K562 (cell line): Measurements from ENCODE around the gene ZCWPW1. TPM values are rescaled to one million over a fixed set of nuclear protein-coding genes. Genes with fewer than 3 reads are reported as not detected.
A peak's percentile ranks its signal among the peaks of the same experiment; 100 is the strongest.

Experiments
- ATAC-seq: fragments of 200-7000 bp; cut with Tn5 transposase; 3 replicates; pipeline ENCODE4 v1.9.1; 2020; ENCODE audit warnings: moderate library complexity
- BruUV-seq: library from RNA; stranded (reverse); fragments of 400-500 nt; replicated peaks from 2 replicates; lab custom pipeline; 2021; lab: Mats Ljungman, UMichigan
- CTCF ChIA-PET: fragments of 300-600 bp; formaldehyde crosslinking; extraction: SDS; loops from one replicate; lab custom pipeline; 2021; ENCODE audit warnings: low intra/inter-chr PET ratio; lab: Yijun Ruan, JAX
- POLR2A ChIA-PET: fragments of 300-600, 350-650 bp; sonication (Branson Sonifier 250); formaldehyde crosslinking; extraction: SDS; loops from one replicate; lab custom pipeline; 2021; ENCODE audit warnings: antibody characterized with exemption, inconsistent platforms; lab: Yijun Ruan, JAX
- DNase-seq, 4 experiments: peaks; one replicate each; pipeline versions ENCODE4 v3.0.0 to v3.0.0-alpha.2; 2011 to 2018; ENCODE audit warnings: low spot score in 3 of 4, mixed read lengths in 3 of 4; ENCODE audit errors: extremely low read depth in 1 of 4
- FAIRE-seq: peaks from 2 replicates; lab custom pipeline; 2011; peaks lifted over from hg19 to GRCh38; lab: Jason Lieb, UNC
- H2AFZ ChIP-seq: 2 replicates; pipeline ENCODE4 v1.6.0; 2011; ENCODE audit warnings: low read depth, low read length, control low read depth, inconsistent platforms
- H3K27ac ChIP-seq: fragments of 200-600 bp; 3 replicates; pipeline ENCODE4 v1.8.0; 2011; ENCODE audit warnings: low read depth, mild to moderate bottlenecking, control low read depth, inconsistent platforms, low read length, moderate library complexity, mixed read lengths; ENCODE audit errors: extremely low read depth
- H3K27me3 ChIP-seq, 2 experiments: fragments of 300-600 bp in 1 of 2; 2 replicates in 1 of 2; 3 replicates in 1 of 2; pipeline versions ENCODE4 v1.6.0 to v1.8.0; 2011; ENCODE audit warnings: inconsistent platforms in 2 of 2, low read length in 2 of 2, mild to moderate bottlenecking in 1 of 2, mixed read lengths in 1 of 2, moderate library complexity in 1 of 2; ENCODE audit not compliant: control insufficient read depth in 2 of 2, insufficient read depth in 2 of 2
- H3K36me3 ChIP-seq: fragments of 300-600 bp; 3 replicates; pipeline ENCODE4 v1.8.0; 2011; ENCODE audit warnings: mild to moderate bottlenecking, low read length, inconsistent platforms; ENCODE audit not compliant: control insufficient read depth, insufficient read depth
- H3K4me1 ChIP-seq, 2 experiments: fragments of 200-600 bp in 1 of 2; replicated peaks in 1 of 2; 2 replicates in 1 of 2; 3 replicates in 1 of 2; pipeline versions ENCODE4 v1.5.1 to v1.8.0; 2011; ENCODE audit warnings: inconsistent platforms in 2 of 2, low read length in 2 of 2, mild to moderate bottlenecking in 1 of 2, mixed read lengths in 1 of 2, moderate library complexity in 1 of 2; ENCODE audit not compliant: control insufficient read depth in 2 of 2, insufficient read depth in 2 of 2
- H3K4me2 ChIP-seq: 2 replicates; pipeline ENCODE4 v1.6.1; 2011; ENCODE audit warnings: low read length, control low read depth, inconsistent platforms, mixed read lengths; ENCODE audit not compliant: insufficient read depth
- H3K4me3 ChIP-seq: fragments of 200-600 bp; sonication (generic), shearing (Covaris generic); 2 replicates; pipeline ENCODE4 v1.5.1; 2016; ENCODE audit warnings: control low read depth, inconsistent platforms
- H3K79me2 ChIP-seq: fragments of 200-600 bp; 3 replicates; pipeline ENCODE4 v1.8.0; 2011; ENCODE audit warnings: low read length, inconsistent platforms; ENCODE audit not compliant: control insufficient read depth, insufficient read depth
- H3K9ac ChIP-seq, 2 experiments: 2 replicates each; pipeline versions ENCODE4 v1.6.0 to v1.6.1; 2011; ENCODE audit warnings: low read depth in 2 of 2, low read length in 2 of 2, control low read depth in 1 of 2, inconsistent platforms in 1 of 2, mild to moderate bottlenecking in 1 of 2, mixed read lengths in 1 of 2; ENCODE audit not compliant: insufficient read depth in 1 of 2
- H3K9me1 ChIP-seq: one replicate; pipeline ENCODE4 v1.6.0; 2011; ENCODE audit warnings: inconsistent platforms, mild to moderate bottlenecking, low read length, moderate library complexity; ENCODE audit not compliant: control insufficient read depth, insufficient read depth
- H3K9me3 ChIP-seq: replicated peaks from 2 replicates; pipeline ENCODE4 v1.5.1; 2011; ENCODE audit warnings: low read depth, low read length, inconsistent platforms; ENCODE audit not compliant: control insufficient read depth, insufficient read depth
- H4K20me1 ChIP-seq: replicated peaks from 2 replicates; pipeline ENCODE4 v1.6.1; 2011; ENCODE audit warnings: low read length, inconsistent platforms, mixed read lengths; ENCODE audit not compliant: control insufficient read depth, insufficient read depth
- CREB5 ChIP-seq: fragments of 250-450 bp; sonication (Bioruptor Pico); IDR thresholded peaks from 2 replicates; pipeline ENCODE4 v1.5.0; 2020; ENCODE audit warnings: mild to moderate bottlenecking
- CTBP1 ChIP-seq: fragments of 450-650 bp; IDR thresholded peaks from 2 replicates; pipeline ENCODE4 v1.6.1; 2016; ENCODE audit warnings: borderline replicate concordance
- FIP1L1 ChIP-seq: fragments of 200-400 bp; formaldehyde crosslinking; IDR thresholded peaks from 2 replicates; pipeline ENCODE4 v1.6.1; 2018; ENCODE audit warnings: mild to moderate bottlenecking, low read depth, low read length; ENCODE audit not compliant: poor library complexity, severe bottlenecking
- FUS ChIP-seq: fragments of 200-400 bp; formaldehyde crosslinking; optimal IDR thresholded peaks from 2 replicates; pipeline ENCODE3; 2017; ENCODE audit warnings: low read depth, low read length
- PATZ1 ChIP-seq: fragments of 250-450 bp; sonication (Bioruptor Pico); IDR thresholded peaks from 2 replicates; pipeline ENCODE4 v1.5.0; 2020; ENCODE audit warnings: mild to moderate bottlenecking, borderline replicate concordance
- POLR2B ChIP-seq: fragments of 450-650 bp; IDR thresholded peaks from 2 replicates; pipeline ENCODE4 v1.6.1; 2018; ENCODE audit warnings: low read depth; ENCODE audit not compliant: partially characterized antibody
- SMC3 ChIP-seq: conservative IDR thresholded peaks from 2 replicates; pipeline ENCODE4 v1.6.1; 2011; ENCODE audit warnings: low read depth, low read length, improper control_type of control experiment; ENCODE audit not compliant: insufficient read depth
- STAT6 ChIP-seq: sonication (generic); formaldehyde crosslinking; IDR thresholded peaks from 2 replicates; pipeline ENCODE4 v1.8.1; 2023; ENCODE audit warnings: mild to moderate bottlenecking, missing genetic modification reagents
- TBP ChIP-seq: optimal IDR thresholded peaks from 2 replicates; pipeline ENCODE3; 2011; ENCODE audit warnings: low read depth, low read length, improper control_type of control experiment
- TRIM28 ChIP-seq: fragments of 450-650 bp; IDR thresholded peaks from 2 replicates; pipeline ENCODE4 v1.6.1; 2017
- ZC3H4 ChIP-seq: sonication (generic); formaldehyde crosslinking; IDR thresholded peaks from 2 replicates; pipeline ENCODE4 v1.9.0; 2021; ENCODE audit warnings: missing genetic modification reagents, borderline replicate concordance
- ZNF184 ChIP-seq: sonication (generic); formaldehyde crosslinking; IDR thresholded peaks from 2 replicates; pipeline ENCODE4 v1.5.0; 2020; ENCODE audit warnings: missing genetic modification reagents
- ZNF280B ChIP-seq: fragments of 250-450 bp; sonication (Bioruptor Pico); IDR thresholded peaks from 2 replicates; pipeline ENCODE4 v1.5.1; 2021; ENCODE audit warnings: mild to moderate bottlenecking
- ZNF324 ChIP-seq: fragments of 250-450 bp; sonication (Bioruptor Pico); IDR thresholded peaks from 2 replicates; pipeline ENCODE4 v1.4.0; 2020; ENCODE audit warnings: mild to moderate bottlenecking
- WGBS: fragments of 100-300 bp; shearing (Covaris generic); methylation state at CpG from one replicate; pipeline ENCODE4 v1.1.6; 2016; ENCODE audit warnings: low coverage, mixed read lengths; ENCODE audit not compliant: insufficient coverage; ENCODE audit errors: missing lambda C conversion rate; 5-methylcytosine and 5-hydroxymethylcytosine counted together
- in situ Hi-C: fragments of 300-500 bp; cut with MboI; formaldehyde crosslinking; loops from 4 replicates; pipeline ENCODE4 v1.15.0; 2018; ENCODE audit warnings: inconsistent platforms, mixed read lengths
- intact Hi-C: fragments of 100-400 bp; cut with micrococcal nuclease; formaldehyde crosslinking; loops from 2 replicates; pipeline ENCODE4 v1.14.2; 2022
- polyA plus RNA-seq, 8 experiments: library from polyadenylated mRNA; depleted of rRNA in 4 of 8; stranded (reverse) in 5 of 8; unstranded in 3 of 8; fragments of >200 nt; fragmentation: Nextera tagmentation in 2 of 8; fragmentation: Illumina TruSeq in 1 of 8; extraction: Ambion mirVana in 2 of 8; extraction: Trizol in 1 of 8; gene quantifications; 2 replicates each; pipeline versions ENCODE4 v1.2.1 to v1.2.3, GENCODE V29; 2011 to 2014; ENCODE audit warnings: inconsistent platforms in 1 of 8, missing spikeins in 1 of 8
- total RNA-seq, 7 experiments: library from RNA; depleted of rRNA in 6 of 7; stranded (reverse); fragments of >200 nt in 6 of 7; fragmentation: Illumina TruSeq in 2 of 7; extraction: Trizol in 2 of 7; gene quantifications; 2 replicates each; pipeline versions ENCODE4 v1.2.1 to v1.2.3, GENCODE V29; 2011 to 2021; ENCODE audit warnings: low replicate concordance in 1 of 7

ZCWPW1 gene
- total and polyA plus RNA-seq, 9 of the 15 experiments (the other 6 are each of a cell fraction or from before 2014, with no cell fraction given), result 0.18 to 1.7 (median 1.2) TPM

GRCh38 chr7:100430493-100431285, 2.2 kb upstream of the ZCWPW1 start:
- Histone ChIP-seq H3K9ac (peak overlapping the region; percentile 96 to 97), H2AFZ (peak overlapping the region; percentile 74), H3K4me1 (peaks cover 41 to 62% of the 10 kb centered on the region in 2 experiments), H3K9me1 (peaks cover 15% of the 10 kb centered on the region), H3K4me3 (peak overlapping the region; percentile 82), H3K27ac (peak overlapping the region; percentile 98), H3K4me2 (peak overlapping the region; percentile 97), H3K36me3 (peaks cover 51% of the 10 kb centered on the region), H3K79me2 (peaks cover 62% of the 10 kb centered on the region), H3K9me3 (peaks cover 4% of the 10 kb centered on the region; the same call in 1 of the 2 replicates), H4K20me1 (peaks cover 26% of the 10 kb centered on the region), H3K27me3 (no peaks in the 10 kb centered on the region)
- ATAC-seq, result 0 out of 3 replicates have a peak, but pooled peaks have one; percentile 0
- in situ Hi-C loops, result no loop called here
- BruUV-seq, result no TSS peak
- FAIRE-seq, result no peak
- DNase-seq, result peak in 3 of 4 experiments; percentile 41 to 59 (median 41)
- CTCF ChIA-PET, result no interaction called here
- intact Hi-C loops, result no loop called here
- POLR2A ChIA-PET, result interaction anchor here (0.6 to 5.4 kb wide), 23 partner anchors 8 to 316 kb away, joined by 3 to 58 read pairs (median 4); partner anchors contain the start of genes FBXO24 and LRCH4
- WGBS, result 6% methylated on average over 31 of the region's 31 CpGs
- TF ChIP-seq SMC3 (no peak), TBP (peak; percentile 39), POLR2B (no peak), STAT6 (CRISPR knock-in tag) (peak; percentile 88; the same call in 1 of the 2 replicates), CREB5 (no peak), PATZ1 (CRISPR knock-in tag) (no peak), ZC3H4 (peak; percentile 22; the same call in 1 of the 2 replicates), FIP1L1 (no peak), TRIM28 (no peak), ZNF184 (no peak), ZNF324 (CRISPR knock-in tag) (no peak), CTBP1 (no peak), FUS (no peak), ZNF280B (CRISPR knock-in tag) (no peak)
